Activated T-cell treated with anti-CD3 and anti-CD28 coated beads, Interleukin-2, amount 50 U/mL, for 1 hour (primary cell): ENCODE results near the gene GSTM1.

Source experiments
- DNase-seq: peaks from one replicate; pipeline ENCODE4 v3.0.0-alpha.2; 2020

The GSTM1 gene

DNA sequence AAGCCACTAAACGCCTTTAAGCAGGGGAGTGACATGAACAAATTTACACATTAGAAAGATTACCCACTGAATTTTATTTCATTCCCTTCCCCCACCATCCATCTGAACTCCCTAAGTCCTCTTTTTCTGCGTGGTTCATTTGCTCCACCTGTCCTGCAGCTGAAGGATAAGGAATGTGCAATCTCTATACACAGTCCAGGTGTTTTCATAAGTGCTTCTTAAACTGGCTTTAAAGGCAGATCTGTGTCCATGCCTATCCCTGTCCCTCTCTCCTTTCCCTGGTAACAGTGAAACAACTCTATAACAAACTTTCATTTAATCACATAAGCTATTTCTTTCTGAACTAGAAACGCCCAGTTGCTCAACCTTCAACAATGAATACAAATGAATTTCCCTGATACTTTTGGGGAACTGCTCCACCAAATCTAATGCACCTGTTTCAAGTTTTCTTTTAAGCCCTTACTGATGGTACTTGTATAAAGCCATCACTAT is 44.8 kb downstream of the GSTM1 start:
- DNase-seq: no peak

- DNase-seq: no peak
Observed at GRCh38 chr1:109733236-109733870, 45.7 kb downstream of the GSTM1 start.

DNA sequence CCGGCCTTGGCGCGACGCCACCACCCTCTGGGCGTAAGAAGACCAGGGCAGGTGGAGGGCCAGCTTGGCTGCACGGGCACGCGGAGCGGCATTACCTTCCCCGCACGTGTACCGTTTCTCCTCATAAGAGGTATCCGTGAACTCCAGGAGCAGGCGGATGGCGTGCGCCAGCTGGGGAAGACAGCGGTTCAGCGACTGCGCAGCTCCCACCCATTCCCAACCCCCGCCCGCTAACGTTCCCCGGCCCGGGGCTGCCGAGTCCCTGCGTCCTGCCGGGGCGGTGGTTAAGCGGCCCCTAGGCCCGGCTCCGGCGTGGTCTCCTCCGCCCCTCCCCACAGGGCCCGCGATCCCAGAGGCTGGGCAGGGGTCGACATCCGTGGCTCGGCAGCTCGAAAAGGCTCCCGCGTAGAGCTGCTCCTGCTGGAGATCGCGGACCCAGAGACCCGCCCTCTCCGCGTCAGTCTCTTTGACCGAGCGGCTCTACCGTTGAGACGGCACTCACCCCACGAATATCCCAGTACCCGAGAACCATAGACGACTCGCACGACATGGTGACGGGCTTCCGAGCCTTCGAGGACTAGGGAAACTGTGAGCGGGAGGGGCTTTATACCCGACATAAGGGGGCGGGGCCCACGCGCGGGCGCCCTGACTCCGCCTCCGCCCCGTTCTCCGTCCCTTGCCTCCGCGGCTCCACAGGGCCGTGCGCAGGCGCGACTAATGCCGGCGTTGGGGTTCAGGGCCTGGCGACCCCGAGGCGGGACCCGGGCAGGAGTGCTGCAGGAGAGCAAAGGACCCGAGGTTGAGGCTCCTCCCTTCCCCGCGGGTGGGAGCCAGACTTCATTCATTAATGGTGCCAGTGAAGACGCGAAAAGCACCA is 52.4 kb downstream of the GSTM1 start:
- DNase-seq: peak; percentile 93

GRCh38 chr1:109740615-109741373 is 53.2 kb downstream of the GSTM1 start, which contains the start of gene GSTM3:
GSTM3 (minus strand) TSS chr1:109741038; CDS start chr1:109740287, 751 bp downstream.
- no peak for DNase-seq
